Immature natural killer cell (primary cell): Measurements from ENCODE around the gene RIT1. TPM values are rescaled to one million over a fixed set of nuclear protein-coding genes. Genes with fewer than 3 reads are reported as not detected.

ENCODE experiments used
- DNase-seq, 3 donors: peaks; one replicate each; pipeline ENCODE4 v3.0.0; 2022; ENCODE audit warnings: mixed read lengths in 1 of 3
- H3K27ac Mint-ChIP-seq, 6 donors: one replicate each; pipeline ENCODE4 v1.8.0; 2020; ENCODE audit warnings: mixed read lengths in 6 of 6, mild to moderate bottlenecking in 5 of 6, inconsistent platforms in 4 of 6, moderate library complexity in 3 of 6
- H3K27me3 Mint-ChIP-seq, 3 donors: one replicate each; pipeline ENCODE4 v1.8.0; 2020 to 2021; ENCODE audit warnings: low read depth in 3 of 3, mild to moderate bottlenecking in 3 of 3, mixed read lengths in 3 of 3, moderate library complexity in 3 of 3, inconsistent platforms in 1 of 3
- H3K36me3 Mint-ChIP-seq, 3 donors: one replicate each; pipeline ENCODE4 v1.8.0; 2020; ENCODE audit warnings: mixed read lengths in 3 of 3, inconsistent platforms in 2 of 3, mild to moderate bottlenecking in 2 of 3
- H3K4me1 Mint-ChIP-seq, 2 donors: one replicate each; pipeline ENCODE4 v1.8.0; 2020; ENCODE audit warnings: inconsistent platforms in 2 of 2, mild to moderate bottlenecking in 2 of 2, mixed read lengths in 2 of 2, moderate library complexity in 1 of 2
- H3K4me3 Mint-ChIP-seq, 5 donors: one replicate each; pipeline ENCODE4 v1.8.0; 2020; ENCODE audit warnings: mild to moderate bottlenecking in 5 of 5, mixed read lengths in 5 of 5, inconsistent platforms in 3 of 5, moderate library complexity in 3 of 5
- H3K9me3 Mint-ChIP-seq, 6 donors: one replicate each; pipeline ENCODE4 v1.8.0; 2020; ENCODE audit warnings: mild to moderate bottlenecking in 6 of 6, mixed read lengths in 6 of 6, inconsistent platforms in 4 of 6, moderate library complexity in 3 of 6
- polyA plus RNA-seq, 3 donors: library from polyadenylated mRNA; unstranded; fragments of 300-500 nt; fragmentation: Illumina TruSeq; gene quantifications; one replicate each; pipeline ENCODE4 v1.2.3, GENCODE V29; 2021

RIT1 gene
- 10 to 100 TPM; 27.1 to 33.5 (median 29.0) TPM for polyA plus RNA-seq

DNA sequence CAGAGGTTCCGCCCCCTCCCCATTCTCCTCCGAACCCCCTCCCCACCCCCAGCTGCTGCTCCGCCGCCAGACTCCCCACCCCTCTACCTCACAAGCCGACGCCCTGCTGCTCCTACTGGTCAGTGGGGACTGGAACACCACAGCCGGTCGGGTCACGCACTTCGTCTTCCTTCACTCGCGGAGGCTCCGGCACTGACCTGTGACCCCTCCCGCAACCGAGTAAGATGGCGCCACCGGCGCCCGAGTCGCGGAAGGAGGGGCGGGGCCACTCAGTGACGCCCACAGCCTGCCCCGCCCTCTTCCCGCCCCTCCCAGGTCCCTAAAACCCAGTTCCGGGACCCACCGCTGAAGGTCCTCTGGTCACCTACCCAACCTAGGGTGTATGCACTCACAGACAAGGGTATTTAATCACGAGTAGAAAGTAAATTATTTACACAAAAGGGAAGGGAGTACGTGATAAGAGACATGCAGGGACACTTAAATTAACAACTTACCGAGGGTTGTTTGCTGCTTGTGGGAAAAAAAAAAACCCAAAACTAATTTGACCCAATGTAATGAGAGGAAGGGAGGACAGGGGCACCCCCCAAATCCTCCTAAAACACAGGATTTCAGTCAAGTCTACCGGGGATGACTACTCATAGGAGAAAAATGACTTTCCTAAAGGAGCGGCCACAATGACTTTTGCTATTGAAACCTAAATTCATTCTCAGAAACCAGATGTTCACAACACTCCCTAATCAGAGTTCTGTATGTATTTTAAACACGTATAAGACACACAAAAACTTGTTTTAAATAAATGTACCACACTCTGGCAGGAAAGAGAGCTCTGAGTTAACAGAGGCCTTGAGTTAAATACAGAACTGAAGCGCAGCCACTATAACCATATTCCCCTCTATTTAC is at the start of gene RIT1:
RIT1 (minus strand) TSS at position 194 of the 900 bp plus-strand sequence. CDS start 588 bp downstream, outside the sequence.
- H3K36me3 Mint-ChIP-seq: peaks cover 6 to 32% (median 8%) of the 10 kb centered on the region in 3 donors

DNA sequence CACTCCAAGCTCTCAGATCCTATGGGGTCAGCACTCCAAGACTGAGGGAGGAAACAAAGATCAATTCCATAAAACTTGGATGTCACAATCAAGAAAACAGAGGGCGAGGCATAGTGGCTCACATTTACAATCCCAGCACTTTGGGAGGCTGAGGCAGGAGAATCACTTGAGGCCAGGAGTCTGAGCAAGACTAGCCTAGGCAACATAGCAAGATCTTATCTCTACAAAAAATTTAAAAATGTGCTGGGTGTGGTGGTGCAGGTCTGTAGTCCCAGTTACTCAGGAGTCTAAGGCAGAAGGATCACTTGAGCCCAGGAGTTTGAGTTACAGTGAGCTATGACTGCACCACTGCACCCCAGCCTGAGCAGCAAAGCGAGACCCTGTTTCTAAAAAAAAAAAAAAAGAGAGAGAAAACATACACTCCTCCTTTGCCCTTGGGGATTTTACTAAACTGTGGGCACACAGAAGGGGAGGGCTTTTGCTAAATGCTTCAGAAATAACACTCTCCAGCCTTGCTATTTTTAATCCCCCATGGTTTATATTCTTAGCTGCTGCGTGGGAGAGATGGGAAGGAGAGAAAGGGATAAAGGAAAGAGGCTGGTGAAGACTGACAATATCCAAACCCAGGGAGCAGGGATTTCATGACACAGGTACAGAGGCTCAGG is 49.1 kb upstream of the RIT1 start:
- H3K27ac Mint-ChIP-seq: peak overlapping the region; percentile 62 to 91 (median 77)
- H3K4me3 Mint-ChIP-seq: no peak overlapping the region
- no peaks in the 10 kb centered on the region for H3K9me3 Mint-ChIP-seq
- H3K36me3 Mint-ChIP-seq: peaks cover 16 to 46% (median 19%) of the 10 kb centered on the region in 3 donors
- peaks cover 25 to 30% of the 10 kb centered on the region in 2 donors for H3K4me1 Mint-ChIP-seq
- H3K27me3 Mint-ChIP-seq: peaks cover 0 to 1% (median 0%) of the 10 kb centered on the region in 3 donors
- no peak for DNase-seq

More for the DNA sequence above, at the start of gene RIT1:
- Mint-ChIP-seq H3K27me3 (peaks cover 2 to 7% (median 2%) of the 10 kb centered on the region in 3 donors), H3K9me3 (no peaks in the 10 kb centered on the region), H3K4me1 (peaks cover 20 to 27% of the 10 kb centered on the region in 2 donors), H3K27ac (peak within 1 kb of the TSS; percentile 91 to 98 (median 96)), H3K4me3 (peak within 1 kb of the TSS; percentile 86 to 99 (median 96))
- peak; percentile 82 to 85 (median 82) for DNase-seq

DNA sequence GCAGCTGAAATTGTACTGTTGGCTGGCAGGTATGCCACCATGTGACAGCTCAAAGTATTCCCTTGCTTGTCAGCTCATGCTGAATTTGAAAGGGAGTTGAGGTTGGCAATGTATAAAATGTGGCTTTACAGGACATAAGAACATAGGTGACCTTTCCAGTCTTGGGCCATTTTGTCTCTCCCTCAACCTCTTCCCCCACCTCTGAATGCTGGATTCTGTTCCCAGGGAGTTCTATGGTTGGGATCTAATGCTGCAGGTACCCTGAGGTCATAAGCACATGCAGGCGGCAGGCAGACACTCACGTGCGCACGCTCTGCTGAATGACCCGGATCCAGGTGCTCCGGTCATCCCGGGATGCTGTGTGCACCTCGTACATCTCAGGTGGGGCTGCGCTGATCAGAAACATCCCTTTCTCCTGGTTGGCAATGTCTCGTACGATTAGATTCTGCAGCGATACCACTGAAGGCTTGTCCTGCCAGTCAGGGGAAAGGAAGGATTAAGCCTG is 46.3 kb upstream of the RIT1 start:
- H3K4me3 Mint-ChIP-seq: no peak overlapping the region

GRCh38 chr1:155954645-155955044 is 43.5 kb upstream of the RIT1 start:
- Mint-ChIP-seq H3K4me1 (no peaks in the 10 kb centered on the region), H3K36me3 (peaks cover 9 to 47% (median 16%) of the 10 kb centered on the region in 3 donors), H3K4me3 (no peak overlapping the region), H3K27me3 (peaks cover 0 to 2% (median 0%) of the 10 kb centered on the region in 3 donors), H3K27ac (peak overlapping the region in 3 of 6 donors; percentile 7 to 24 (median 17)), H3K9me3 (no peaks in the 10 kb centered on the region)
- DNase-seq: no peak

More for the DNA sequence above, 46.3 kb upstream of the RIT1 start:
- peaks cover 16 to 51% (median 21%) of the 10 kb centered on the region in 3 donors for H3K36me3 Mint-ChIP-seq
- H3K27ac Mint-ChIP-seq: peak overlapping the region in 2 of 6 donors; percentile 9 to 56
- H3K4me1 Mint-ChIP-seq: peaks cover 12 to 24% of the 10 kb centered on the region in 2 donors
- no peak for DNase-seq
- H3K27me3 Mint-ChIP-seq: peaks cover 0 to 1% (median 0%) of the 10 kb centered on the region in 3 donors
- H3K9me3 Mint-ChIP-seq: no peaks in the 10 kb centered on the region

- H3K4me3 Mint-ChIP-seq: no peak overlapping the region
- peaks cover 0 to 2% (median 0%) of the 10 kb centered on the region in 3 donors for H3K27me3 Mint-ChIP-seq
- H3K36me3 Mint-ChIP-seq: peaks cover 6 to 46% (median 11%) of the 10 kb centered on the region in 3 donors
- DNase-seq: no peak
- H3K4me1 Mint-ChIP-seq: no peaks in the 10 kb centered on the region
- no peaks in the 10 kb centered on the region for H3K9me3 Mint-ChIP-seq
- peak overlapping the region in 2 of 6 donors; percentile 43 to 55 for H3K27ac Mint-ChIP-seq
Measured at GRCh38 chr1:155952505-155952890, 41.3 kb upstream of the RIT1 start.

DNA sequence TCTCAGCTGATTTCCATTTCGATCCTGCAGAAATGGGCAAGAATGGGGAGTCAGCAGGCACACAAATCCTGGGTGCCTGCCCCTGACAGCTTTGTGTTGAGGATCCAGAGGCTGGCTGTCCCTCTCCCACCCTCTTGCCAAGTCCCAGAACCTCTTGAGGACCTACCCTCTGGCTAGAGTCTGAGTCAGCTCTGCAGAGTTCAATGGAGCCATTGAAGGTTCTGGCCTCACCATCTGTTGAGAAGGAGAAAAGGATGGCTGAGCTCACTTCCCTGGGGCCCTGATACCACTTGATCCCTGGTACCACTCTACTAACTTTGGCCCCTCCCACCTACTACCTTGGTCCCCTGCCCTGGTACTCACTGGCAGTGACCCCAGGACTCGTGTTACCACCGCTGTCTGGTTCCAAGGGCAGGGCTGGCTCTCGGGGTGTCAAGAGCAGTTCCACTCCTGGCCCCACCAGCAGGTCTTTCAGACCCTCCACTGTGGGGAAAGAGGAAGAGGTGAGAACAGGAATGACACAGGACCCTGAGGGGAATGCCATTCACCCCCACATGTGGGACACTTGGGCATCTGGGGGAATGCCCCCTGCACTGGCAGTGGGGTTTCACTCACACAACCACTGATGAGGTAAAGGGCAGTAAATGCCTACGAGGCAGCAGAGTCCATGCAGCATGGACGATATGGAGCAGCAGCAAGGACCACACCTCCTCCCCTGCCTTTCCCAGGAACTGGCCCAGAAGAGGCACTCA is 40.8 kb upstream of the RIT1 start:
- no peaks in the 10 kb centered on the region for H3K9me3 Mint-ChIP-seq
- peaks cover 0 to 2% (median 0%) of the 10 kb centered on the region in 3 donors for H3K27me3 Mint-ChIP-seq
- H3K27ac Mint-ChIP-seq: peak overlapping the region in 3 of 6 donors; percentile 43 to 64 (median 59)

DNA sequence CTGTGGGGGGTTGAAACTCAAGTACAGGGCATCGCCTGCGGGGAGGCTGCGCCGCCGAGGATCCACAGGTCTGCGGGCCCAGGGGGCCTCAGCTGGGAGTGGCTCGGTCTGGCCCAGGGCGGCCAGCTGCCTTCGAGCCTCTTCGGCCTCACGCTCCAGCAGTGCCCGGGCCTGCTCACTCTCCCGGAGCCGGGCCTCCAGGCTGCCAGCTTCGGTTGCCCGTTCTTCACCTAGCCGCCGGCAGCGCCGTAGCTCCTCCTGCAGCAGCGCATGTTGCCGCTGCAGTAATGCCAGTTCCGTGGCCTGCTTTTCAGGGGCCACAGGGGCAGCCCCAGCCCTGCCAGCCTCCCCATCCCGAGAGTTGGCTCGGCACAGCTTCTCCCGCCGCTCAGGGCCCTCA is 39.7 kb upstream of the RIT1 start:
- DNase-seq: no peak
- H3K4me1 Mint-ChIP-seq: peaks cover 15% of the 10 kb centered on the region in 2 donors
- no peaks in the 10 kb centered on the region for H3K9me3 Mint-ChIP-seq
- H3K27ac Mint-ChIP-seq: peak overlapping the region in 1 of 6 donors; percentile 36
- H3K27me3 Mint-ChIP-seq: peaks cover 2 to 5% (median 2%) of the 10 kb centered on the region in 3 donors
- peaks cover 4 to 51% (median 5%) of the 10 kb centered on the region in 3 donors for H3K36me3 Mint-ChIP-seq
- H3K4me3 Mint-ChIP-seq: no peak overlapping the region

More for the DNA sequence above, 40.8 kb upstream of the RIT1 start:
- Mint-ChIP-seq H3K36me3 (peaks cover 2 to 42% (median 5%) of the 10 kb centered on the region in 3 donors), H3K4me3 (no peak overlapping the region), H3K4me1 (peaks cover 4% of the 10 kb centered on the region in 2 donors)
- DNase-seq: no peak

GRCh38 chr1:155947741-155948140 is 36.6 kb upstream of the RIT1 start:
- no peak overlapping the region for H3K4me3 Mint-ChIP-seq
- peaks cover 2 to 9% (median 4%) of the 10 kb centered on the region in 3 donors for H3K27me3 Mint-ChIP-seq
- H3K36me3 Mint-ChIP-seq: peaks cover 0 to 38% (median 4%) of the 10 kb centered on the region in 3 donors
- no peak for DNase-seq
- no peaks in the 10 kb centered on the region for H3K9me3 Mint-ChIP-seq
- peaks cover 26 to 29% of the 10 kb centered on the region in 2 donors for H3K4me1 Mint-ChIP-seq
- peak overlapping the region in 5 of 6 donors; percentile 16 to 59 (median 45) for H3K27ac Mint-ChIP-seq

DNA sequence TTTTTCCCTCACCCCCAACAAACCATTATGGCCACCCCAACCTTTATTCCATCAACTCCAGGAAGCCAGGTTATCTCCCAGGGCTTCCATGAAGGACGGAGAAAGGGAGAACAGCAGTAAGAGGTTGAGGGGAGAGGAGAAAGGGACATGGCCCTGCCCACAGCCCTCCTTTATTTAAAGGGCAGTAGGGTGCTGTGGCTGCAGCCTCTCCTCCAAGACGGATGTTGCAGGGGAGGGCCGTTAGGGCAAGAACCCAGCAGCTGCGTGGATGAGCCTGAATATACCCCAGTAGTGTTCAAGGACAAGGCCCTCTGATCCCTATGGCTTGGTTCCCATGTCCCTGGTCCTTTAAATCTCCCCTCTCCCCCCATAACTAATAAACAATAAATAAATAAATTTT is 36.1 kb upstream of the RIT1 start:
- Mint-ChIP-seq H3K9me3 (no peaks in the 10 kb centered on the region), H3K27ac (peak overlapping the region in 5 of 6 donors; percentile 87 to 93 (median 90)), H3K36me3 (peaks cover 0 to 35% (median 4%) of the 10 kb centered on the region in 3 donors), H3K4me1 (peaks cover 29 to 30% of the 10 kb centered on the region in 2 donors), H3K4me3 (no peak overlapping the region), H3K27me3 (peaks cover 2 to 9% (median 7%) of the 10 kb centered on the region in 3 donors)
- DNase-seq: no peak

DNA sequence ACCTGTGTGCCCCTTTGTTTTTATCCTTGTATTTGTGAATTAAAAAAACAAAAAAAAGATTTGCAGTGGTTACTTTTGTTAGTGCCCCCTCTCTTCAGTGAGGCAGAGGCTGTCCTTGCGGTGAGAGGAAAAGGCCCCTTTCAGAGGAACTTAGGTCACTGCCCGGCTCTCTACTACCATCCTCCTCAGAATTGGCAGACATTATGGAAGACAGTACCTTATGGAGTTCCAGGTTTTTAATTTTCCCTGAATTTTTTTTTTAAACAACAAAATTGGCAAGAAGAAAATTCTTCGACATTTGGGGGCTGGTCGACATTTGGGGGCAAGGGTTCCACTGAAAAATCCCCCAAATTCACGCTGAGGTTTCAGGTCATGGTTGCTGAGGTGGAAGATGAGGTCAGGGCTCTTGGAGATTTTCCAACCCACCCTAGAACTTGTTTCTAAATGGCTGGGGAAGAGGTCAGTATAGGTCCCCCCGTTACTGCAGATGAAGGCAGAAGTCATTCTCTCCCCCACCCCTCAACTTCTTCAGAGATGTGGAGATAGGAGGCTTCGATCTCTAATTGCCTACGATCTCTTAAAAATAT is 35.6 kb upstream of the RIT1 start:
- peaks cover 0 to 29% (median 4%) of the 10 kb centered on the region in 3 donors for H3K36me3 Mint-ChIP-seq
- no peaks in the 10 kb centered on the region for H3K9me3 Mint-ChIP-seq
- H3K4me3 Mint-ChIP-seq: peak overlapping the region in 2 of 5 donors; percentile 5 to 70
- peaks cover 0 to 9% (median 7%) of the 10 kb centered on the region in 3 donors for H3K27me3 Mint-ChIP-seq
- H3K4me1 Mint-ChIP-seq: peaks cover 33 to 34% of the 10 kb centered on the region in 2 donors
- peak overlapping the region; percentile 84 to 93 (median 89) for H3K27ac Mint-ChIP-seq
- DNase-seq: no peak

GRCh38 chr1:155944444-155944799 is 33.3 kb upstream of the RIT1 start:
- H3K4me1 Mint-ChIP-seq: peaks cover 50% of the 10 kb centered on the region in 2 donors
- DNase-seq: no peak

GRCh38 chr1:155942578-155943141 is 31.5 kb upstream of the RIT1 start:
- peaks cover 0 to 17% (median 9%) of the 10 kb centered on the region in 3 donors for H3K27me3 Mint-ChIP-seq
- H3K4me3 Mint-ChIP-seq: peak overlapping the region in 1 of 5 donors; percentile 30
- H3K9me3 Mint-ChIP-seq: no peaks in the 10 kb centered on the region
- H3K36me3 Mint-ChIP-seq: peaks cover 0 to 12% (median 4%) of the 10 kb centered on the region in 3 donors
- peaks cover 50 to 53% of the 10 kb centered on the region in 2 donors for H3K4me1 Mint-ChIP-seq
- peak overlapping the region in 3 of 6 donors; percentile 36 to 48 (median 40) for H3K27ac Mint-ChIP-seq
- DNase-seq: no peak

More at GRCh38 chr1:155944444-155944799, 33.3 kb upstream of the RIT1 start:
- Mint-ChIP-seq H3K4me3 (no peak overlapping the region), H3K27me3 (peaks cover 0 to 17% (median 9%) of the 10 kb centered on the region in 3 donors), H3K27ac (peak overlapping the region in 5 of 6 donors; percentile 75 to 90 (median 88)), H3K36me3 (peaks cover 0 to 17% (median 4%) of the 10 kb centered on the region in 3 donors), H3K9me3 (no peaks in the 10 kb centered on the region)
